Esophagus muscularis mucosa (tissue), 4 donors: ENCODE data around the gene LARP7.

Experiments used
- CTCF ChIP-seq, 3 experiments: fragments of 200-600 bp in 2 of 3; fragments of 450-650 bp in 1 of 3; sonication (generic) in 2 of 3; IDR thresholded peaks; one replicate each; pipeline ENCODE4 v1.5.1; 2017 to 2019; ENCODE audit warnings: antibody characterized with exemption in 3 of 3, mild to moderate bottlenecking in 2 of 3, moderate library complexity in 1 of 3
- EP300 ChIP-seq: sonication (generic); formaldehyde crosslinking; IDR thresholded peaks from one replicate; pipeline ENCODE4 v1.6.1; 2017; ENCODE audit warnings: antibody characterized with exemption
- POLR2A ChIP-seq: fragments of 450-650 bp; IDR thresholded peaks from one replicate; pipeline ENCODE4 v1.6.1; 2017; ENCODE audit warnings: antibody characterized with exemption, moderate library complexity, mild to moderate bottlenecking, low read depth
- POLR2AphosphoS5 ChIP-seq, 2 donors: sonication (generic); formaldehyde crosslinking; IDR thresholded peaks; one replicate each; pipeline ENCODE4 v1.6.1; 2017; ENCODE audit warnings: antibody characterized with exemption in 2 of 2

DNA sequence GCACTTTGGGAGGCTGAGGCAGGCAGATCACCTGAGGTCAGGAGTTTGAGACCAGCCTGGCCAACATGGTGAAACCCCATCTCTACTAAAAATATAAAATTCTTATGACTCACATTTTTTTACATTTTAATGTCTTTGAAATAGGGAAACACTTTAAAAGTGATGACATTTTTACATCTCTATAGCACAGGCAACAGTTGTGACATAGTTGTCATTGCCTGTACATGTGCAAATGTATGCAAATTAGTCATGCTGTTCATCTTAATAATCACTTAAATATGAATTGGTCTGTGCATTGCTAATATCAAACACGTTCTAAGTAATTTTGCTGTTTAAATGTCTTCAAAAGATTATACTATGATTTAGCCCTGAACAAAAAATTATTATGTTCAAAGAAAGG lies 42.0 kb upstream of the LARP7 start:
- TF ChIP-seq POLR2AphosphoS5 (IDR thresholded peaks at IDR 0.05) (no peak), CTCF (IDR thresholded peaks at IDR 0.05) (no peak), POLR2A (no peak), EP300 (no peak)
